Breast epithelium (tissue), 3 donors: ENCODE results near the gene ATG10.

ENCODE experiments used
- POLR2A ChIP-seq: fragments of 450-650 bp; IDR thresholded peaks from one replicate; pipeline ENCODE4 v1.6.1; 2016; ENCODE audit warnings: antibody characterized with exemption, mild to moderate bottlenecking, moderate library complexity
- POLR2AphosphoS5 ChIP-seq, 3 donors: sonication (generic); formaldehyde crosslinking; IDR thresholded peaks; one replicate each; pipeline ENCODE4 v1.6.1; 2017; ENCODE audit warnings: antibody characterized with exemption in 3 of 3
- TF ChIP-seq, protein P1 (sequence below), 3 donors: fragments of 450-650 bp; IDR thresholded peaks; one replicate each; pipeline ENCODE4 v1.5.1; 2016 to 2017; ENCODE audit warnings: antibody characterized with exemption in 3 of 3, mild to moderate bottlenecking in 3 of 3, moderate library complexity in 3 of 3

DNA sequence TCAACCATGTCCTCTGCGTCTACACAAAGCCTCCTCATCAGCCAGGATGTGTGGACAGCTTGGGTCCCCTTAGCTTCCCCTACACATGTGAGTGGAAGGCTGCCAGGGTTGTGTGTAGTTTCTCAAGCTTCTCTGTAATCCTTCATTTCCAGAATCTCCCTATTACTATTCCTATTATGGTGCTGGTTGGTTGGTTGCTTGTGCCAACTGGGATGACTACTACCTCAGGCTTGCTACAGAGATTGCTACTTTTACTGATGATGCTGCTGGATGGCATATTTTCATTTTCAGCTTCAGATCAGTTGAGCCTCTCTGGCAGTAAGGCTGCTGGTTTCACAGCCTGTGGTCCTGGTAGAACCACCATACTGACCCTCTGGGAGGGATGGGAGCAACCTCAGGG is 39.9 kb downstream of the ATG10 start:
- TF ChIP-seq, protein P1, sequence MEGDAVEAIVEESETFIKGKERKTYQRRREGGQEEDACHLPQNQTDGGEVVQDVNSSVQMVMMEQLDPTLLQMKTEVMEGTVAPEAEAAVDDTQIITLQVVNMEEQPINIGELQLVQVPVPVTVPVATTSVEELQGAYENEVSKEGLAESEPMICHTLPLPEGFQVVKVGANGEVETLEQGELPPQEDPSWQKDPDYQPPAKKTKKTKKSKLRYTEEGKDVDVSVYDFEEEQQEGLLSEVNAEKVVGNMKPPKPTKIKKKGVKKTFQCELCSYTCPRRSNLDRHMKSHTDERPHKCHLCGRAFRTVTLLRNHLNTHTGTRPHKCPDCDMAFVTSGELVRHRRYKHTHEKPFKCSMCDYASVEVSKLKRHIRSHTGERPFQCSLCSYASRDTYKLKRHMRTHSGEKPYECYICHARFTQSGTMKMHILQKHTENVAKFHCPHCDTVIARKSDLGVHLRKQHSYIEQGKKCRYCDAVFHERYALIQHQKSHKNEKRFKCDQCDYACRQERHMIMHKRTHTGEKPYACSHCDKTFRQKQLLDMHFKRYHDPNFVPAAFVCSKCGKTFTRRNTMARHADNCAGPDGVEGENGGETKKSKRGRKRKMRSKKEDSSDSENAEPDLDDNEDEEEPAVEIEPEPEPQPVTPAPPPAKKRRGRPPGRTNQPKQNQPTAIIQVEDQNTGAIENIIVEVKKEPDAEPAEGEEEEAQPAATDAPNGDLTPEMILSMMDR (IDR thresholded peaks at IDR 0.05) = no peak
- no peak for TF ChIP-seq POLR2AphosphoS5 (IDR thresholded peaks at IDR 0.05)
- TF ChIP-seq POLR2A = no peak
